ENCODE data around the gene SIRT2. TPM values are rescaled to one million over a fixed set of nuclear protein-coding genes. Genes with fewer than 3 reads are reported as not detected.

SIRT2 gene
- total RNA-seq, 1 experiment from 2014 or later, result 15.4 TPM

- DNase-seq (ENCODE audit: low read depth, low spot score) (no peak), ATAC-seq (no peak)
- TF ChIP-seq RAD21 (IDR thresholded peaks at IDR 0.05; ENCODE audit: low read depth), result no peak
- Histone ChIP-seq H4K20me1 (ENCODE audit: insufficient read depth) (no peaks in the 10 kb centered on the region), H3K27me3 (ENCODE audit: insufficient read depth, low read length) (no peaks in the 10 kb centered on the region), H3K4me1 (ENCODE audit: control insufficient read depth in 1 of 2, insufficient read depth in 2 of 2, low read length in 2 of 2) (peaks cover 3 to 20% of the 10 kb centered on the region in 2 experiments; a peak in 3 of 4 replicates), H3K36me3 (ENCODE audit: control insufficient read depth in 1 of 2, insufficient read depth in 2 of 2, low read length in 2 of 2) (no peaks in the 10 kb centered on the region), H3K9me3 (ENCODE audit: control insufficient read depth in 1 of 2, insufficient read depth in 1 of 2, low read depth in 1 of 2, low read length in 2 of 2) (no peaks in the 10 kb centered on the region), H3K79me2 (ENCODE audit: insufficient read depth, low read length) (no peaks in the 10 kb centered on the region), H3K27ac (ENCODE audit: low read depth, low read length) (no peak overlapping the region), H3K9me2 (ENCODE audit: insufficient read depth) (no peaks in the 10 kb centered on the region), H3K4me2 (ENCODE audit: low read length) (no peak overlapping the region), H2AFZ (ENCODE audit: low read depth, low read length, poor library complexity, severe bottlenecking) (no peak overlapping the region), H3K4me3 (replicated peaks in 1 of 2; ENCODE audit: low read depth in 1 of 2, low read length in 2 of 2) (no peak overlapping the region), H3K9ac (ENCODE audit: low read length) (no peak overlapping the region)
- ChIA-PET CTCF (no interaction called here), POLR2A (interaction anchor here (1.1 to 2.5 kb wide), 3 partner anchors 10 to 40 kb away, joined by 3 to 12 read pairs (median 6); partner anchors contain the start of gene RINL), RAD21 (ENCODE audit: low non-redundant PET in 1 of 2, low total read pairs in 2 of 2, uncharacterized antibody in 2 of 2, unreplicated experiment in 2 of 2) (no interaction called here)
- BruUV-seq (replicated peaks), result no TSS peak
- intact Hi-C loops (cut with micrococcal nuclease), result no loop called here
These were observed 36.9 kb downstream of the SIRT2 start for GRCh38 chr19:38862321-38863059.

GRCh38 chr19:38861368-38861767 lies 38.0 kb downstream of the SIRT2 start:
- no peak overlapping the region for H3K27ac ChIP-seq (ENCODE audit: low read depth, low read length)
- no peak for ATAC-seq
- ChIA-PET CTCF (no interaction called here), RAD21 (ENCODE audit: low non-redundant PET in 1 of 2, low total read pairs in 2 of 2, uncharacterized antibody in 2 of 2, unreplicated experiment in 2 of 2) (no interaction called here), POLR2A (interaction anchor here (0.9 to 1.4 kb wide), 2 partner anchors 9 to 12 kb away, joined by 3 to 6 read pairs; no protein-coding TSS in a partner anchor)
- no peaks in the 10 kb centered on the region for H3K9me3 ChIP-seq (ENCODE audit: control insufficient read depth in 1 of 2, insufficient read depth in 1 of 2, low read depth in 1 of 2, low read length in 2 of 2)
- BruUV-seq (replicated peaks), result no TSS peak
- no peaks in the 10 kb centered on the region for H4K20me1 ChIP-seq (ENCODE audit: insufficient read depth)
- no peaks in the 10 kb centered on the region for H3K36me3 ChIP-seq (ENCODE audit: control insufficient read depth in 1 of 2, insufficient read depth in 2 of 2, low read length in 2 of 2)
- H3K79me2 ChIP-seq (ENCODE audit: insufficient read depth, low read length), result no peaks in the 10 kb centered on the region
- no peak overlapping the region for H3K9ac ChIP-seq (ENCODE audit: low read length)
- no peak overlapping the region for H3K4me3 ChIP-seq (replicated peaks in 1 of 2; ENCODE audit: low read depth in 1 of 2, low read length in 2 of 2)
- H3K9me2 ChIP-seq (ENCODE audit: insufficient read depth), result no peaks in the 10 kb centered on the region
- intact Hi-C loops (cut with micrococcal nuclease), result no loop called here
- H3K27me3 ChIP-seq (ENCODE audit: insufficient read depth, low read length), result no peaks in the 10 kb centered on the region
- no peak overlapping the region for H2AFZ ChIP-seq (ENCODE audit: low read depth, low read length, poor library complexity, severe bottlenecking)
- no peak overlapping the region for H3K4me2 ChIP-seq (ENCODE audit: low read length)
- DNase-seq (ENCODE audit: low read depth, low spot score), result no peak
- peaks cover 3 to 20% of the 10 kb centered on the region in 2 experiments; a peak in 3 of 4 replicates for H3K4me1 ChIP-seq (ENCODE audit: control insufficient read depth in 1 of 2, insufficient read depth in 2 of 2, low read length in 2 of 2)
- TF ChIP-seq MAX (IDR thresholded peaks at IDR 0.05) (no peak), CTCF (IDR thresholded peaks at IDR 0.05 in 2 of 3, conservative IDR thresholded peaks at IDR 0.05 in 1 of 3; ENCODE audit: borderline replicate concordance in 1 of 3, insufficient read depth in 1 of 3, low read depth in 2 of 3, low read length in 2 of 3) (no peak), REST (IDR thresholded peaks at IDR 0.05; ENCODE audit: low read depth) (no peak), YY1 (IDR thresholded peaks at IDR 0.05; ENCODE audit: extremely low read depth, insufficient replicate concordance, low read depth, low read length) (no peak), CEBPB (IDR thresholded peaks at IDR 0.05; ENCODE audit: low read depth) (no peak), TCF7L2 (IDR thresholded peaks at IDR 0.05; ENCODE audit: borderline replicate concordance, extremely low read depth, insufficient read depth, insufficient read length) (no peak), JUND (IDR thresholded peaks at IDR 0.05) (no peak), ZNF274 (IDR thresholded peaks at IDR 0.05; ENCODE audit: low read depth, low read length) (no peak), SIN3A (IDR thresholded peaks at IDR 0.05; ENCODE audit: low read depth) (no peak), EGR1 (IDR thresholded peaks at IDR 0.05; ENCODE audit: low read depth) (no peak), EZH2phosphoT487 (IDR thresholded peaks at IDR 0.05; ENCODE audit: borderline replicate concordance) (no peak), FOSL1 (IDR thresholded peaks at IDR 0.05; ENCODE audit: low read depth) (no peak), RAD21 (IDR thresholded peaks at IDR 0.05; ENCODE audit: low read depth) (no peak), SP1 (IDR thresholded peaks at IDR 0.05; ENCODE audit: low read depth) (no peak), EZH2 (IDR thresholded peaks at IDR 0.05) (no peak)

All from HCT116 (cell line).